ENCODE data around the gene GALNT2. TPM values are rescaled to one million over a fixed set of nuclear protein-coding genes. Genes with fewer than 3 reads are reported as not detected.

Gene GALNT2
- total and polyA plus RNA-seq, 2 of the 4 experiments (the other 2 are of a cell fraction): 50.4 to 189 TPM

DNA sequence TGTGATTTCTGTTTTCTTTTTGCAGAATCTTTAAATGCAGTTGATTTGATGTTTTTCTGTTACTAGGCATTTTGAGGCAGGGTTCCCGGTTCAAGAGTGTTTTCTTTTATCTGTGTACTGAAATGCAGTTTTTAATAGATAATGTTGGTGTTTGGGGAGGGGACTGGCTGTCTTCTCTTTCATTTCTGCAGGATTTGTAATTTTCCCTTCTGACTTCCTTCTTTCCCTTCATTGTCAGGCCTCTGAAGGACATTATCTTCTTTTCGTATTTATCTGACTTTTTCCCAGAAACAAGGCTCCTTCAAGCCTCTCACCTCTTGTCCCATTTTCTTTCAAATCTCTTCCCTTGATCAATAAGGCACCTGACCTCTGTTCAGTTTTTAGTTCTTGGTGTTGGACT lies 1.5 kb upstream of the GALNT2 start:
- Histone ChIP-seq H4K91ac (ENCODE audit: insufficient read depth, low read depth, low read length) (no peak overlapping the region), H3K23ac (ENCODE audit: low read depth, low read length) (no peak overlapping the region), H3K4me1 (ENCODE audit: control insufficient read depth, insufficient read depth, low read length) (0 out of 2 replicates have a peak, but pooled peaks cover 2% of the 10 kb centered on the region), H3K18ac (ENCODE audit: low read depth, low read length) (no peak overlapping the region), H3K9ac (ENCODE audit: low read depth, low read length) (no peak overlapping the region), H2AK5ac (ENCODE audit: low read depth, low read length) (no peak overlapping the region), H3K9me1 (ENCODE audit: insufficient read depth, low read length) (no peaks in the 10 kb centered on the region; the same call in 1 of the 2 replicates), H4K20me1 (ENCODE audit: insufficient read depth, low read length) (peaks cover 28% of the 10 kb centered on the region), H4K8ac (ENCODE audit: low read depth in 2 of 2, low read length in 2 of 2) (no peak overlapping the region), H3K27ac (ENCODE audit: insufficient read depth, low read length) (no peak overlapping the region), H2BK20ac (ENCODE audit: low read depth, low read length) (no peak overlapping the region), H3K4me2 (ENCODE audit: low read depth, low read length) (no peak overlapping the region), H3K56ac (ENCODE audit: extremely low read depth, insufficient read depth, low read length) (no peak overlapping the region), H2BK5ac (ENCODE audit: low read depth, low read length, poor library complexity, severe bottlenecking) (no peak overlapping the region), H2AFZ (replicated peaks; ENCODE audit: low read length, poor library complexity) (no peak overlapping the region), H3K79me1 (ENCODE audit: low read depth in 1 of 2, low read length in 2 of 2) (peaks cover 2 to 25% of the 10 kb centered on the region in 2 experiments; a peak in 3 of 4 replicates), H3K27me3 (ENCODE audit: control insufficient read depth, insufficient read depth, low read length) (no peaks in the 10 kb centered on the region), H2AK9ac (replicated peaks; ENCODE audit: low read depth, low read length, poor library complexity) (no peak overlapping the region), H2BK15ac (ENCODE audit: low read depth, low read length) (no peak overlapping the region), H3K9me3 (ENCODE audit: control insufficient read depth, insufficient read depth, low read length) (no peaks in the 10 kb centered on the region), H3K4me3 (ENCODE audit: insufficient read depth, low read depth, low read length) (no peak overlapping the region), H3K14ac (replicated peaks; ENCODE audit: low read depth, low read length) (no peak overlapping the region), H4K5ac (ENCODE audit: low read depth, low read length) (no peak overlapping the region), H2BK120ac (ENCODE audit: low read depth, low read length) (no peak overlapping the region), H3K4ac (ENCODE audit: low read depth, low read length) (no peak overlapping the region), H3K36me3 (ENCODE audit: control insufficient read depth, insufficient read depth, low read length) (no peaks in the 10 kb centered on the region)
- dilution Hi-C loops (cut with HindIII; ENCODE audit: low sequenced_read_pairs, unreplicated experiment): no loop called here
- BruUV-seq (replicated peaks): no TSS peak
- in situ Hi-C loops (cut with MboI; ENCODE audit: low sequenced_read_pairs): no loop called here
- WGBS, 2 experiments (ENCODE audit: extremely low coverage in 2 of 2, insufficient read length in 1 of 2): no CpG with 5 or more reads among the region's 2 CpGs
- TF ChIP-seq CHD1 (IDR thresholded peaks at IDR 0.05; ENCODE audit: low read depth, low read length) (no peak), FOS (IDR thresholded peaks at IDR 0.05; ENCODE audit: low read depth, low read length) (no peak), CEBPB (IDR thresholded peaks at IDR 0.05; ENCODE audit: low read depth, low read length) (no peak), MAZ (IDR thresholded peaks at IDR 0.05; ENCODE audit: borderline replicate concordance, low read depth, low read length) (no peak), SMC3 (IDR thresholded peaks at IDR 0.05; ENCODE audit: low read depth, low read length) (no peak), RCOR1 (IDR thresholded peaks at IDR 0.05; ENCODE audit: insufficient replicate concordance, low read length) (no peak), POLR2A (IDR thresholded peaks at IDR 0.05; ENCODE audit: low read depth, low read length) (no peak), MXI1 (IDR thresholded peaks at IDR 0.05; ENCODE audit: borderline replicate concordance, low read depth, low read length) (no peak), RFX5 (IDR thresholded peaks at IDR 0.05; ENCODE audit: low read depth, low read length) (no peak), NFE2L2 (IDR thresholded peaks at IDR 0.05; ENCODE audit: low read depth, low read length) (no peak), MAFK (IDR thresholded peaks at IDR 0.05; ENCODE audit: low read depth, low read length) (no peak), BHLHE40 (IDR thresholded peaks at IDR 0.05; ENCODE audit: low read depth, low read length) (no peak), RAD21 (IDR thresholded peaks at IDR 0.05; ENCODE audit: low read length) (no peak)
- TF ChIP-seq, protein P1, sequence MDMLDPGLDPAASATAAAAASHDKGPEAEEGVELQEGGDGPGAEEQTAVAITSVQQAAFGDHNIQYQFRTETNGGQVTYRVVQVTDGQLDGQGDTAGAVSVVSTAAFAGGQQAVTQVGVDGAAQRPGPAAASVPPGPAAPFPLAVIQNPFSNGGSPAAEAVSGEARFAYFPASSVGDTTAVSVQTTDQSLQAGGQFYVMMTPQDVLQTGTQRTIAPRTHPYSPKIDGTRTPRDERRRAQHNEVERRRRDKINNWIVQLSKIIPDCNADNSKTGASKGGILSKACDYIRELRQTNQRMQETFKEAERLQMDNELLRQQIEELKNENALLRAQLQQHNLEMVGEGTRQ (IDR thresholded peaks at IDR 0.05; ENCODE audit: low read depth, low read length): no peak
- TF ChIP-seq, protein P2, sequence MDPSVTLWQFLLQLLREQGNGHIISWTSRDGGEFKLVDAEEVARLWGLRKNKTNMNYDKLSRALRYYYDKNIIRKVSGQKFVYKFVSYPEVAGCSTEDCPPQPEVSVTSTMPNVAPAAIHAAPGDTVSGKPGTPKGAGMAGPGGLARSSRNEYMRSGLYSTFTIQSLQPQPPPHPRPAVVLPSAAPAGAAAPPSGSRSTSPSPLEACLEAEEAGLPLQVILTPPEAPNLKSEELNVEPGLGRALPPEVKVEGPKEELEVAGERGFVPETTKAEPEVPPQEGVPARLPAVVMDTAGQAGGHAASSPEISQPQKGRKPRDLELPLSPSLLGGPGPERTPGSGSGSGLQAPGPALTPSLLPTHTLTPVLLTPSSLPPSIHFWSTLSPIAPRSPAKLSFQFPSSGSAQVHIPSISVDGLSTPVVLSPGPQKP (IDR thresholded peaks at IDR 0.05; ENCODE audit: borderline replicate concordance, low read depth, low read length): no peak
- TF ChIP-seq, protein P3, sequence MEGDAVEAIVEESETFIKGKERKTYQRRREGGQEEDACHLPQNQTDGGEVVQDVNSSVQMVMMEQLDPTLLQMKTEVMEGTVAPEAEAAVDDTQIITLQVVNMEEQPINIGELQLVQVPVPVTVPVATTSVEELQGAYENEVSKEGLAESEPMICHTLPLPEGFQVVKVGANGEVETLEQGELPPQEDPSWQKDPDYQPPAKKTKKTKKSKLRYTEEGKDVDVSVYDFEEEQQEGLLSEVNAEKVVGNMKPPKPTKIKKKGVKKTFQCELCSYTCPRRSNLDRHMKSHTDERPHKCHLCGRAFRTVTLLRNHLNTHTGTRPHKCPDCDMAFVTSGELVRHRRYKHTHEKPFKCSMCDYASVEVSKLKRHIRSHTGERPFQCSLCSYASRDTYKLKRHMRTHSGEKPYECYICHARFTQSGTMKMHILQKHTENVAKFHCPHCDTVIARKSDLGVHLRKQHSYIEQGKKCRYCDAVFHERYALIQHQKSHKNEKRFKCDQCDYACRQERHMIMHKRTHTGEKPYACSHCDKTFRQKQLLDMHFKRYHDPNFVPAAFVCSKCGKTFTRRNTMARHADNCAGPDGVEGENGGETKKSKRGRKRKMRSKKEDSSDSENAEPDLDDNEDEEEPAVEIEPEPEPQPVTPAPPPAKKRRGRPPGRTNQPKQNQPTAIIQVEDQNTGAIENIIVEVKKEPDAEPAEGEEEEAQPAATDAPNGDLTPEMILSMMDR (conservative IDR thresholded peaks at IDR 0.05; ENCODE audit: low read depth, low read length): no peak
- DNase-seq: no peak
- CTCF ChIA-PET: no interaction called here
- ATAC-seq (ENCODE audit: low read depth): no peak
- POLR2A ChIA-PET (ENCODE audit: unreplicated experiment): no interaction called here
- intact Hi-C loops (cut with micrococcal nuclease): loop anchor here (5.0 kb wide), 2 partner anchors 187 to 403 kb away; no protein-coding TSS in a partner anchor

All from IMR-90 (cell line).